Stimulated activated CD4-positive, alpha-beta T cell treated with anti-CD3 and anti-CD28 coated beads, Interleukin-15, amount 100 ng/mL, for 24 hours (primary cell): ENCODE data around the gene GBX2.

Experiments used
- DNase-seq: peaks from one replicate; pipeline ENCODE4 v3.0.0-alpha.2; 2020

Gene GBX2

GRCh38 chr2:236166796-236167296 lies 1.3 kb downstream of the GBX2 start:
- DNase-seq, result no peak

GRCh38 chr2:236165842-236166795 lies 2.1 kb downstream of the GBX2 start:
- no peak for DNase-seq

GRCh38 chr2:236164925-236165841 lies 3.0 kb downstream of the GBX2 start:
- no peak for DNase-seq

DNA sequence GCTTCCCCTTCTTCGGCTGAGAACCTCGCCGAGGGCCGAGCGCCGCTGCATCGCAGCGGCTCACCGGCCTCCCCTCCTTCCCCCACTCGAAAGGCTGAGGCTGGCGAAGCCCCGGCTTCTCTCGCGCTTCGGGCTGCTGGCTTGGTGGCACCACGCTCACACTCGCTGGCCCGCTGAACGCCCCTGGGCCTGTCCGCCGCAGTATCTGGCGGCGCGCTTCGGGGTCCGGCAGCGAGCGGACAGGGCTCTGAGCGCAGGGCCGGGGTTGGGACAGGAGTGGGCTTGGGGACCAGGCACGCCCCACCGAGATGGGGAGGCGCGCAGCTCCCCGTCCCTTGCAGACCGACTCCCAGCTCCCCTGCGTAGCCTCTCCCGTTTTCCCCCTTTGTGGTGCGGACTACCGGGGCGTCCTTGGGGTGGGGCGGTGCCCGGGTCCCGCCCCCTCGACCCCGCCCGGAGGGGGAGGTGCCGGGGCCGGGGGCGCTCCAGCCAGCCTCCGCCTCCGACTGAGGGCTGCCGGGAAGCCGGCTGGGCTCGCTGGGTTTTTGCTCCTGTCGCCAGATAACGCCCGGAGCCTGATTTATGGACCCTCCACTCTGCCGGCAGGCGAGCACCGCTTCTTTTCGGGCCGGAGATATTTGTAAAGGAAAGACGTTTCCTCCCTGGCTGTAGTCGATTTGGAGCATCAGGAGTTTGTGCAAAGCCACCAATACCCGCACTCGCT lies 3.8 kb downstream of the GBX2 start:
- no peak for DNase-seq

- DNase-seq, result no peak
Observed at GRCh38 chr2:236163471-236164200, 4.5 kb downstream of the GBX2 start.

- DNase-seq, result no peak
Observed at GRCh38 chr2:236162882-236163470, 5.2 kb downstream of the GBX2 start.

DNA sequence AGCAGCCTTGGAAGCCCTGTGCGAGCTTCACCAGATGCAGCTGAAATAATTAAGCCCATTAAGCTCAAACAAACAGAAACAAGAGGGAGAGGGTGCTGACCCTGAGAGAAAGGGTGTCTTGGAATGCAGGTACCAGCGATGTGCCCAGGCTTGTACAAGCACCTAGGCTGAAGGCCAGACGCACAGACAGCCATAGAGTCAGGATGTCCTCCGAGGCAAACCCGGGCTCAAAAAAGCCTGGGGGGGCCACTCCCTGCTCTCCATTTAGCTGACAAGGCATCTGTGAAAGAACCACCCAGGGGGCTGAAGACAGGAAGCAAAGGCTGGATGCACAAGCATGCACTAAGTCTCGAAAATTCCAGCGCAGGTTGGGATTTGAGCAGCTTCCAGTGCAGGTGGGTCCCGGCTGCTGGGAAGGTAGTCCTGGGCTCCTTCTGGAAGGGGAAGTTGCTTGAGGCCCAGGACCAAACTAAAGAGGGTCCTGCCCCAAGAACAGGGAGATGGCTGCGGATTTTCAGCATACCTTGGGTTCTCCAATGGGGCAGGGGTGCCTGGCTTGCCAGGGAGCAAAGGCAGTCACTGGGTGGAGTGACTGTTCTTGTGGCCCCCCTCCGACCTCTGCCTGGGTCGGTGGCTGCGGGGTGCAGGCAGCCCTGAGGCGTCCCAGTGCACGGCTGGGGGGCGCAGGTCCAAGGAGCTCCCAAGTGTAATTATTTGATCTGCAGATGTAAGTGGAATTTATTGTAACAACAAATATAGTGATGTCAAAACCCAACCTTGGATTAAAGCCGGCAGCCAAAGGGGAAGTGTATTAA lies 5.9 kb downstream of the GBX2 start:
- DNase-seq, result no peak

- DNase-seq, result no peak
Observed at GRCh38 chr2:236161531-236161930, 6.7 kb downstream of the GBX2 start.

DNA sequence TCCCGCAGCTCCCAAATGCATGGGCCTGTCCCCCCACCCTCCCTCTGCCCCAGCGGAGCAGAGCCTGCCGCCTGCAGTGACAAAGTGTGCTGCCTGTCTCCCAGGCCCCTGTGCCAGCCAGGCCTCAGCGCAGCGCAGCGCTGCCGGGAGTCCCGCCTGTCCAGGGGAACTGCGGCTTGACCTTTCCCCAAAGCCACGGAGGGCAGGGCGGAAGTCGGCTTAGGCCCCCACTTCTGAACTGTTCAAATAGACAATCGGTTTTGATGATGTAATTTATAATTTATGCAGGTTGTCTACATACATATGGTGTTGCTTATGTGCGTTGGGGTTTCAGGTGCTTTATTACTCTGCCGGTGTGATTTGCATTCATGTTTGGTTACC lies 7.1 kb downstream of the GBX2 start:
- no peak for DNase-seq

DNA sequence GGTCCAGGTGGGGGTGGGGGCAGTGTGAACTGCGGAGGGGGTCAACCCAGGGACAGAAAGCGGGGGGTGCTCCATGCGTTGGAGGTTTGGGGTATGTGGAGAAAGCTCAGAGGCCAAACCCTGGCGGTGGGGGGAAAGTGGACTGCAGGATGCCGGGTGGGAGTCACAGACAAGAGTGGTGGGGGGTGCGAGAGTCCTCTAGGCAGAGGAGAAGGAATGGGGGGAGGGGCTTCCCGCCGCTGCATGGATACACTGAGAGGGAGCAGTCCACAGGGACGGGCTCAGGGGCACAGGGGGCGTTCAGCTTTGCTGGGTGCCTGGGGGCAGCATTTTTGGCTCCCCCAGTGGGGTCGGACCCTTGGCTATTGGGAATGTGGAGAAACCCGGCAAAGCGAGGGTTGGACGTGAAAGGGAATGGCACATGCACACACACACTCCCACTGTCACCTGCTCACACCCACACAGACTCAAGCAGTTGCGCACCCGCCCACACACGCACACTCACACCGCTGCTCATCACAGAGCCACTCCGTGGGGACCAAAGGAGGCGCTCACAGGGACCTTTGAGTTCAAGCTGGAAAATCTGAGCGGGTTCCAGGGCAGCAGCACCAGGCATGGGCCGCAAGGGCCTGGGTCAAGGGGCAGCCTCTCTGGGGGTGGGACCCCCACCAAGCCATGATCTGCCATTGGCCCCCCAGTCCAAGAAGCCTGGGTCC lies 7.7 kb downstream of the GBX2 start:
- no peak for DNase-seq

- no peak for DNase-seq
Observed at GRCh38 chr2:236159778-236160170, 8.4 kb downstream of the GBX2 start.

DNA sequence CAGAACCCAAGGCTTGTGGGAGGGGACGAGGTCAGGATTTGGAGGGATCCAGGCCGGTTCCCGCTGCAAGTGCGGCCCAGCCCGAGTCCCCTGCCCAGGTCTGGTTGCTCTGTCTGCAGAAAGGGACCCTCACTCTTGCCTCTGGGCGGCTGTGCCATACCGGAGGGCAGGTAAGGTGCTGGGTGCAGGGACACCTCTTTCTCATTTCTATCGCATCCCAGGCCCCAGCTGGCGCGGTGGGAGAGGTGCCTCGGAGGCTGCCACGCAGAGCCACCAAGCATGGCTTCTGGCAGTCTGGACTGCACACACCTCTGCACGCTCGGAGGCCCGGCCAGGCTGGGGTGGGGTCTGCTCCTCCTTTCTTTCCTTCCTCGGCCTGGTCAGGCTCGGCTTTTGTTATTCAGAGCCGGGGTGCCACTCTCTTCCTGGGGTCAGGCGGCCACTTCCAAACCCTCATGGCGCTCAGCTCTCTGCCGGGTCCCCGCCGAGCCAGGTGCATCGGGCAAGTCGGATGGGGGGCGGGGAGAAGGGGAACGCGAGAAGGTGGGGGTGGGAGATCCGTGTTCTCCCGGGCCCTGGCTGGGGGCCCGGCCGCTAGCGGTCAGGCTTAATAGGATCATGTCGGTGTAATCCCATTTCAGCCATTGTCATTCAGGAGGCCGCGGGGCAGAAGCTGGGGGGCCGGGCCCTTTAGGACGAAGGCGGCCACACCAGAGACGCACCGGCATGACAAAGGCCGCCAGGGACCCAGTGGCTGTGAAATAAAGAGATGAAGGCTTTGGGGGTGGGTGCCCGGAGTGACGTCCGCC lies 9.0 kb downstream of the GBX2 start:
- no peak for DNase-seq

- DNase-seq, result no peak
Observed at GRCh38 chr2:236157815-236158498, 10.2 kb downstream of the GBX2 start.

- no peak for DNase-seq
Observed at GRCh38 chr2:236157366-236157765, 10.8 kb downstream of the GBX2 start.

GRCh38 chr2:236156860-236157194 lies 11.4 kb downstream of the GBX2 start:
- no peak for DNase-seq

GRCh38 chr2:236156095-236156859 lies 11.9 kb downstream of the GBX2 start:
- DNase-seq, result no peak

DNA sequence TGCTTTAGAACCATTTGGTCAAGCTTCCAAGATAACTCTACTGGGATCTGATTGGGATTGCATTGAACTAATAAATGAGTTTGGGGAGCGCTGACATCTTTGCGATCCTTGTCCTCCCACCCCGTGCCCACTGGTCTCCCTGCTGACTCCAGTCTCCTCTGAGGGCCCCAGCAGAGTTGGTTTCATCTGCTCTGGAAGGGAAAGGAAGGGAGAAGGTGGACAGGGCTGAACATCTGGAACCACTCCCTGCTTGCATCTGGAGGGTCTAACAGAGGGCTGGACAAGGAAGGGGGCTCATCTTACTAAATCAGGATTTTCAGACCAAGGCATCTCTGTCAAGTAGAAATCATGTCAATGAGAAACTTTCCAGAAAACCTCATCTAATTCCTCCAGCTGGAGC lies 12.8 kb downstream of the GBX2 start:
- DNase-seq, result no peak

GRCh38 chr2:236146436-236146835 lies 21.8 kb downstream of the GBX2 start:
- no peak for DNase-seq
